ENCODE measurements around the gene DIS3L2.
"Not testable (repeated sequence)": the region's sequence is repeated elsewhere in the genome, so short reads cannot be mapped to it uniquely, and the experiment has no call there.

DIS3L2 gene

GRCh38 chr2:232334136-232334884 lies 372.8 kb downstream of the DIS3L2 start:
- not testable (repeated sequence) for DNase-seq (ENCODE audit: low spot score)

GRCh38 chr2:232334885-232335205 lies 373.3 kb downstream of the DIS3L2 start:
- DNase-seq (ENCODE audit: low spot score) = not testable (repeated sequence)

GRCh38 chr2:232335206-232335858 lies 373.8 kb downstream of the DIS3L2 start:
- DNase-seq (ENCODE audit: low spot score) = not testable (repeated sequence)

GRCh38 chr2:232335859-232336215 lies 374.3 kb downstream of the DIS3L2 start:
- DNase-seq (ENCODE audit: low spot score) = no peak

DNA sequence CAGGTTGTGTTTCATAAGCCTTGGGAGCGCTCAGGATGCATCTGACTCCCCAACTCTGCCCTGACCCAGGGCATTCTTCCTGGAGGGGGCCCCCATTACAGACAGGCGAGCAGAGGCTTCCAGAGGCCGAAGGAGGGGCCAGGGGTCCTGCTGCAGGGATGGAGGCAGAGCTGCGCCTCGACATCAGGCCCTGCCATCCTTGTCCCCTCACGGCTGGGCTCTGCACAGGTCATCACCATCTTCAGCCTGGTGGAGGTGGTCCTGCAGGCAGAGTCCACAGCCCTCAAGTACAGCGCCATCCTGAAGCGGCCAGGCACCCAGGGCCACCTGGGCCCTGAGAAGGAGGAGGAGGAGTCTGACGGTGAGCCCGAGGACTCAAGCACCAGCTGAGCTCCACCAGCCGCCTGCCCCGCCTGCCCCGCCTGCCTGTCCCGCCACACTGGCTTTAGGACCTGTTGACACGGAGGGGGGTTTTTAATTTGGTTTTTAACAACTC lies 374.8 kb downstream of the DIS3L2 start:
- DNase-seq (ENCODE audit: low spot score) = no peak

- DNase-seq (ENCODE audit: low spot score) = no peak
These were observed 375.6 kb downstream of the DIS3L2 start for GRCh38 chr2:232336981-232337720.

- DNase-seq (ENCODE audit: low spot score) = not testable (repeated sequence)
These were observed 376.7 kb downstream of the DIS3L2 start for GRCh38 chr2:232338094-232338758.

DNA sequence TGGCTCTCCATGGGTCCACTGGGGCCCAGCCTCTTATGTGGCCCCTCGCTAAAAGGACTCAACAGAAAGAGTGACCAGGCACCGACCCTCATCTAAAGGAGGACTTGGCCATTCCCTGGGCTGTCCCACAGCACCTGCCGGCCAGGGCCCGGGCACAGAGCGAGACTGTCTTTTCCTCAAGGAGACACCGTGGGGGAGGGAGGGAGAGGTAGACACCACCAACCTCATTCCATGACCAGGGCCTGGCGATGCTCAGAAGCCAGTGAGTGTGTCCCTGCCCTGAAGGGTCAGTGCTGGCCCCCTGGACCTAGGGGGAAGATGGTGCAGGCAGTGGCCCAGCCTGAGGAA lies 377.2 kb downstream of the DIS3L2 start:
- no peak for DNase-seq (ENCODE audit: low spot score)

GRCh38 chr2:232339121-232340081 lies 377.9 kb downstream of the DIS3L2 start:
- DNase-seq (ENCODE audit: low spot score) = no peak

DNA sequence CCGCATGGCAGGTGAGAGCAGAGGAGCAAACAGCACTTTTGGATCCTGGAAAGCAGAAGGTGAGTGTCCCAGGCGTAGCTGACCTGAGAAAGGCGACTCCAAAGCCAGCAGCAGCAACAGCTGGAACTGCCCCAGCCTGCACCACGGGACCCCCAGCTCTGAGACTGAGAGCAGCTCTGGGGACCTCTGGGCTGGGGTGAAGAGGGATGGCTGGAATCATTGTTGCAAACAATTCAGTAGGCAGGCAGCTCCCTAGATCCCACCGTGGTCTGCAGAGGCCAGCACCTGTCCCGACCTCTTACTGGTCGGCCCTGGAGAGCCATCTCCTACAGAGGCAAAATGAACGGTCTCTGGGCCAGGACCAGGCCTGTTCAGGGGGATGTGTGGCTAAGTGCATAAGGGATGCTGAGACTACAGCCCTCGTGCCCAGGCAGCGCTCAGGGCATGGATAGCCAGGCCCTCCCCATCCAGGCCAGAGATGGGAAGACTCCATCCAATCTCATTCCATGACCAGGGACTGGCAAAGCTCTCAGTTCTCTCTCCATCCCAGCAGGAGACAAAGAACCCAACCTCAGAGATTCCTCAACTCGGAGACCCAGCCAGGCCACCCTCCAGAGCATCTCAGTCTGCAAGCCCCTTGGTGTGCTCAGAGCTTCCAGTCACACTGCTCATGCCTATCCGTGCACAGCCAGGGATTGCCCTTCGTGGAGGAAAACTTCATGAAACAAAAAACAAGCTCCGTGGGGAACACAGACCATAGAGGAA lies 378.8 kb downstream of the DIS3L2 start:
- DNase-seq (ENCODE audit: low spot score) = no peak

DNA sequence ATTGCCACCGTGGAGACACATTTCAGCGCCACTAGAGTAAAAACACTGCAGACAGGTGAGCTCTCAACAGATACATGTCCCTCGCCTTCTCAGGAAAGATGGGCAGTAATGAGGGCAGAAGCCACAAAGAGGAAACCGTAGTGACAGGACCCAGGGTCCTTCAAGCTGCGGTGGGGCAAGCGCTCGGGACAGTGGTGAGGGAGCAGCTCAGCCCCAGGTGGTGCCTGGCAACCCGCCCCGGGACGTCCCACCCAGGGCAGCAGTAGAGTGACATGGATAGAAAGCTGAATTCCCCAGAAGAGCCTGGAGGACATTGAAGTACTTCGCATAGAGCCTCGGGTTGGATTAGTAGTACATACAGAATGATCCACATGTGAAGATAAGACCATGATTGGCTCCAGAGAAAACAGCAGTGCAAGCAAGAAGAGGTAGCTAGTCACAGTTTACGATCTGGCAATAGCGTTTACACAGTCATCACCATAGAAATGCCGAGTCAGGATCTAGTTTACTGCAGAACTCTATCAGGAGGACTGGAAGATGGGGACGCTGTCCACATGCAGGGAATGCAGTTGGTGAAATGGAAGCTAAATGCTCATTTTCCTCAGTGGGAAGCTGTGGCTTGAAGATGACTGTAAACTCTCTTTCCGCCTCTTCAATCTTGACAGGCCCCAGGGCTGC lies 379.7 kb downstream of the DIS3L2 start:
- DNase-seq (ENCODE audit: low spot score) = no peak

- no peak for DNase-seq (ENCODE audit: low spot score)
These were observed 380.2 kb downstream of the DIS3L2 start for GRCh38 chr2:232341739-232342126.

- DNase-seq (ENCODE audit: low spot score) = no peak
These were observed 381.4 kb downstream of the DIS3L2 start for GRCh38 chr2:232342635-232343565.

DNA sequence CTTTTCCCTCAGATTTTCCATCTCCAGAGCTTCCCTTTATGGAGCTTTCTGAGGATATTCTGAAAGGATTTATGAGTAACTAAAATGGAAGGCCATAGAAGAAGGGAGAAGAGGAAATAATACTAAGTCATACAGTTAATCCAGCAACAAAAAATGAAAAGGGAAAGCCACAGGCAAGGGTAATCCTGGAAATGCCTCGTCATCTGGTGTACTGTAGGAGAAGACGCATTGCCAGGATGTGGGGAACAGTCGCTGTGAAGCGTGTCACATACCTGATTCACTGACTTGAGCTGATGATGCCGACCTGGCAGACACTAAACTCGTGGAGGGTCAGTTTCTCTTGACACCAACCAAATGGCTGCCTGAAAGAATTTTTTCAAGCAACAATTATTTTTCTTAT lies 382.3 kb downstream of the DIS3L2 start:
- no peak for DNase-seq (ENCODE audit: low spot score)

DNA sequence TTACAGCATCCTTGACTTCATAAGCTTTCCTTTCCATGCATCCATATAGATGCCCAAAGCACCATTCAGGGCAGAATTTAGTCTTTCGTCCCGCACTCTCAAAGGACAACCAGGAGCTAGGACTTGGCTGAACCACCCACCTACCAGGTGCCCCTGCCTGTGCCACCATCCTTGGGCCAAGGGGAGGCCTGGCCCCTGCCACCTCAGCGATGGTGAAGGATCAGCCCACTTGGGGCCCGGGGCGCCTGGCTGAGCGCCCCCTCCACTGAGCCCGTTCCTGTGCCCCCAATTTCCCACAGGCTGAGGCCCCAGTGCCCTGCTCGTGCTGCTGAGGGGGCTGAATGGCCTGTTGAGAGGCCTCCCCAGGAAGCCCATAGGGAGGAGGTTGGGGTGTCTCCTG lies 383.7 kb downstream of the DIS3L2 start:
- DNase-seq (ENCODE audit: low spot score) = no peak

- no peak for DNase-seq (ENCODE audit: low spot score)
These were observed 385.9 kb downstream of the DIS3L2 start for GRCh38 chr2:232347369-232347768.

DNA sequence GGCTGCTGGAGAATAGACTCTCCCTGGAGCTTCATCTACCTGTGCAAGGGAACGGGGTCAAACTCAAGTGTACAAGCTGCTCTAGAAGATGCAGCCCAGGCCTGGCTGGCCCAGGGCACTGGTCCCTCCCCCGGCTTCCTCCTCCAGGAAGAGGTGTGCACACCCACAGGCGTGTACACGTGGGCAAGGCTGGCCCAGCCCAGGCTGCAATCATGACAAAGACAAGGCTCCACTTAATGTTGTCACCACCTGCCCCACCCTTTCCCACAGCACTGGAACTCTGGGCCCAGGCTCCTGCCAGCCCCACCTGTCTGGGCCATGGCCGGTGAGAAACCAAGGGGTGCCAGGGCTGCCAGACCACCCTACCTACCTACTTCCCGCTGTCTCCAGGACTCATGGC lies 387.4 kb downstream of the DIS3L2 start:
- peak; percentile 16 for DNase-seq (ENCODE audit: low spot score)

DNA sequence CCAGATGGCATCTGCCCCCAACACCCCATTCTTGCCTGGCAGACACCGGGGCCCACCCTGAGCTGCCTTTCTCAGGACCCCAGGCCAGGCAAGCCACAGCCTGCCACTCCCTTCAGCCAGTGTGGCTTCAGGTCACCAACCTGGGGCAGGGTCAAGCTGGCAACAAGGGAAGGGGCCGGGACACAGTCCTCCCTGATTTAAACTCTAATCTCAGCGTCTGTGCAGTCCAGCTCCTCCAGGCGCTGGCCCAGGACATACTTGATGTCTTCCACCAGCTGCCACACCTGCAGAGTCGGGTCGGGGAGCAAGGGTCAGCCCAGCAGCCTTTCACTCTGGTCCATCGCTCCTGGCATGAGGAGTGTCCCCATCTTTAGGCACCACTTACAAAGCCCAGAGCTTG lies 388.0 kb downstream of the DIS3L2 start:
- no peak for DNase-seq (ENCODE audit: low spot score)
